NCI-H128 (cell line): ENCODE results near the gene ZNF565.
"Not testable (repeated sequence)": the region's sequence is repeated elsewhere in the genome, so short reads cannot be mapped to it uniquely, and the experiment has no call there.

Experiments used
- DNase-seq: peaks from one replicate; lab custom pipeline; 2025; ENCODE audit not compliant: unreplicated experiment; lab: John Stamatoyannopoulos, UW

ZNF565 gene

GRCh38 chr19:36214386-36215275, at the start of gene ZNF565, which contains the start of gene ZNF146:
ZNF565 (minus strand) TSS chr19:36214665; CDS start chr19:36201985, 12,680 bp downstream.
ZNF146 (plus strand) TSS chr19:36215106; CDS start chr19:36236441, 21,335 bp downstream.
- peak; percentile 93 for DNase-seq

- DNase-seq: no peak
Measured at GRCh38 chr19:36259211-36259610, 44.7 kb upstream of the ZNF565 start.

- no peak for DNase-seq
Measured at GRCh38 chr19:36258028-36258875, 43.8 kb upstream of the ZNF565 start.

GRCh38 chr19:36257520-36257876, 43.0 kb upstream of the ZNF565 start:
- DNase-seq: peak; percentile 46

- no peak for DNase-seq
Measured at GRCh38 chr19:36256853-36257519, 42.5 kb upstream of the ZNF565 start.

GRCh38 chr19:36256064-36256463, 41.6 kb upstream of the ZNF565 start:
- no peak for DNase-seq

GRCh38 chr19:36255316-36255715, 40.9 kb upstream of the ZNF565 start:
- no peak for DNase-seq

GRCh38 chr19:36254848-36255247, 40.4 kb upstream of the ZNF565 start:
- DNase-seq: no peak

GRCh38 chr19:36252047-36252446, 37.6 kb upstream of the ZNF565 start:
- DNase-seq: no peak

GRCh38 chr19:36246006-36246481, 31.6 kb upstream of the ZNF565 start:
- no peak for DNase-seq

- no peak for DNase-seq
Measured at GRCh38 chr19:36245210-36246005, 30.9 kb upstream of the ZNF565 start.

- DNase-seq: no peak
Measured at GRCh38 chr19:36244066-36244465, 29.6 kb upstream of the ZNF565 start.

GRCh38 chr19:36236946-36237310, 22.5 kb upstream of the ZNF565 start:
- DNase-seq: no peak

- DNase-seq: no peak
Measured at GRCh38 chr19:36236304-36236945, 22.0 kb upstream of the ZNF565 start.

GRCh38 chr19:36233626-36234025, 19.2 kb upstream of the ZNF565 start:
- DNase-seq: not testable (repeated sequence)

GRCh38 chr19:36225219-36225892, 10.9 kb upstream of the ZNF565 start:
- DNase-seq: no peak

- no peak for DNase-seq
Measured at GRCh38 chr19:36222503-36222902, 8.0 kb upstream of the ZNF565 start.

- DNase-seq: no peak
Measured at GRCh38 chr19:36221474-36221873, 7.0 kb upstream of the ZNF565 start.
